ENCODE data around the gene TENM4. TPM values are rescaled to one million over a fixed set of nuclear protein-coding genes. Genes with fewer than 3 reads are reported as not detected.

The TENM4 gene
- total and polyA plus RNA-seq, 2 experiments from 2014 or later = 19.0 to 105 TPM

GRCh38 chr11:78930810-78931523, 509.9 kb downstream of the TENM4 start:
- Histone ChIP-seq H3K27ac (peak overlapping the region; percentile 24), H3K4me1 (ENCODE audit: low read depth) (peaks cover 40% of the 10 kb centered on the region), H3K36me3 (no peaks in the 10 kb centered on the region), H3K4me3 (no peak overlapping the region), H3K9me3 (ENCODE audit: low read depth) (no peaks in the 10 kb centered on the region), H3K27me3 (peaks cover 4% of the 10 kb centered on the region)
- DNase-seq (ENCODE audit: low read depth in 1 of 2, low spot score in 1 of 2) = no peak
- TF ChIP-seq CTCF (IDR thresholded peaks at IDR 0.05; ENCODE audit: low read depth, low read length) = no peak

- Histone ChIP-seq H3K27ac (no peak overlapping the region), H3K9me3 (ENCODE audit: low read depth) (no peaks in the 10 kb centered on the region)
Measured at GRCh38 chr11:78929906-78930220, 511.0 kb downstream of the TENM4 start.

GRCh38 chr11:78929207-78929905, 511.5 kb downstream of the TENM4 start:
- no peaks in the 10 kb centered on the region for H3K9me3 ChIP-seq (ENCODE audit: low read depth)
- H3K36me3 ChIP-seq = no peaks in the 10 kb centered on the region
- H3K4me1 ChIP-seq (ENCODE audit: low read depth) = peaks cover 36% of the 10 kb centered on the region
- no peak for TF ChIP-seq CTCF (IDR thresholded peaks at IDR 0.05; ENCODE audit: low read depth, low read length)
- DNase-seq (ENCODE audit: low read depth in 1 of 2, low spot score in 1 of 2) = no peak
- H3K27me3 ChIP-seq = peaks cover 4% of the 10 kb centered on the region
- H3K4me3 ChIP-seq = no peak overlapping the region
- H3K27ac ChIP-seq = no peak overlapping the region

More at GRCh38 chr11:78929906-78930220, 511.0 kb downstream of the TENM4 start:
- peaks cover 36% of the 10 kb centered on the region for H3K4me1 ChIP-seq (ENCODE audit: low read depth)
- TF ChIP-seq CTCF (IDR thresholded peaks at IDR 0.05; ENCODE audit: low read depth, low read length) = no peak
- H3K36me3 ChIP-seq = no peaks in the 10 kb centered on the region
- no peak for DNase-seq (ENCODE audit: low read depth in 1 of 2, low spot score in 1 of 2)
- H3K27me3 ChIP-seq = peaks cover 4% of the 10 kb centered on the region
- no peak overlapping the region for H3K4me3 ChIP-seq

GRCh38 chr11:78927511-78927910, 513.3 kb downstream of the TENM4 start:
- Histone ChIP-seq H3K4me3 (no peak overlapping the region), H3K4me1 (ENCODE audit: low read depth) (peaks cover 36% of the 10 kb centered on the region), H3K27ac (no peak overlapping the region), H3K27me3 (peaks cover 4% of the 10 kb centered on the region), H3K36me3 (no peaks in the 10 kb centered on the region), H3K9me3 (ENCODE audit: low read depth) (no peaks in the 10 kb centered on the region)
- no peak for DNase-seq (ENCODE audit: low read depth in 1 of 2, low spot score in 1 of 2)
- TF ChIP-seq CTCF (IDR thresholded peaks at IDR 0.05; ENCODE audit: low read depth, low read length) = no peak

GRCh38 chr11:78926633-78927338, 514.0 kb downstream of the TENM4 start:
- no peak for DNase-seq (ENCODE audit: low read depth in 1 of 2, low spot score in 1 of 2)
- Histone ChIP-seq H3K4me1 (ENCODE audit: low read depth) (peaks cover 36% of the 10 kb centered on the region), H3K27me3 (peaks cover 4% of the 10 kb centered on the region), H3K27ac (no peak overlapping the region), H3K9me3 (ENCODE audit: low read depth) (no peaks in the 10 kb centered on the region), H3K36me3 (no peaks in the 10 kb centered on the region), H3K4me3 (no peak overlapping the region)
- no peak for TF ChIP-seq CTCF (IDR thresholded peaks at IDR 0.05; ENCODE audit: low read depth, low read length)

Data from cardiac muscle cell (in vitro differentiated cells and primary cell).